Fibroblast of villous mesenchyme (primary cell): ENCODE data around the gene FGD4. TPM values are rescaled to one million over a fixed set of nuclear protein-coding genes. Genes with fewer than 3 reads are reported as not detected.
"Not testable (repeated sequence)": the region's sequence is repeated elsewhere in the genome, so short reads cannot be mapped to it uniquely, and the experiment has no call there.

Experiments
- DNase-seq: peaks from one replicate; pipeline ENCODE4 v3.0.0-alpha.2; 2010; ENCODE audit warnings: low read depth
- H3K4me3 ChIP-seq: 2 replicates; pipeline ENCODE4 v1.5.1; 2011; ENCODE audit warnings: low read depth, mild to moderate bottlenecking, low read length
- CTCF ChIP-seq: IDR thresholded peaks from 2 replicates; pipeline ENCODE4 v1.5.1; 2012; ENCODE audit warnings: low read depth, mild to moderate bottlenecking, low read length; ENCODE audit not compliant: insufficient read depth
- total RNA-seq: library from RNA; depleted of rRNA; stranded (reverse); fragments of >200 nt; gene quantifications from 2 replicates; pipeline ENCODE4 v1.2.3, GENCODE V29; 2012

FGD4 gene
- total RNA-seq, 1 donor: 4.7 TPM

- no peak for DNase-seq
- TF ChIP-seq CTCF: no peak
- no peak overlapping the region for H3K4me3 ChIP-seq
Observed at GRCh38 chr12:32503730-32504129, 104.4 kb downstream of the FGD4 start.

DNA sequence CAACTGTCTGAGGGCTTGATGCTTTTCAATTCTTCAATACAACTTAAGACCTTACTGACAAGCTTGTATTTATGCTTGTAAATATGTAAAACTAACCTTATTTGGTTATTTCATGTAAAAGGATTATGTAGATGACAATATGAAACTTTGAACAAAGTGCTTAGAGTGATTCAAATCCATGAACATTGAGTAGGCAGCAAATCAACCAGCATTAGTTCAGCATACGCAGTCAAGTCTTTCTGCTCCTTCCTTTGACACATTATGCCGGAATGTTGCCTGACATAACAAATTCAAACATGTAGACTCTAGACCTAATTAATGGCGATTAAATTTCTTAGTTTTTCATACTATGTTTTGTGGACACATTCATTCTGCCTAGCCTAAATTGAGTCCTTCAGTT is 105.2 kb downstream of the FGD4 start:
- no peak for DNase-seq
- H3K4me3 ChIP-seq: no peak overlapping the region
- TF ChIP-seq CTCF: no peak

DNA sequence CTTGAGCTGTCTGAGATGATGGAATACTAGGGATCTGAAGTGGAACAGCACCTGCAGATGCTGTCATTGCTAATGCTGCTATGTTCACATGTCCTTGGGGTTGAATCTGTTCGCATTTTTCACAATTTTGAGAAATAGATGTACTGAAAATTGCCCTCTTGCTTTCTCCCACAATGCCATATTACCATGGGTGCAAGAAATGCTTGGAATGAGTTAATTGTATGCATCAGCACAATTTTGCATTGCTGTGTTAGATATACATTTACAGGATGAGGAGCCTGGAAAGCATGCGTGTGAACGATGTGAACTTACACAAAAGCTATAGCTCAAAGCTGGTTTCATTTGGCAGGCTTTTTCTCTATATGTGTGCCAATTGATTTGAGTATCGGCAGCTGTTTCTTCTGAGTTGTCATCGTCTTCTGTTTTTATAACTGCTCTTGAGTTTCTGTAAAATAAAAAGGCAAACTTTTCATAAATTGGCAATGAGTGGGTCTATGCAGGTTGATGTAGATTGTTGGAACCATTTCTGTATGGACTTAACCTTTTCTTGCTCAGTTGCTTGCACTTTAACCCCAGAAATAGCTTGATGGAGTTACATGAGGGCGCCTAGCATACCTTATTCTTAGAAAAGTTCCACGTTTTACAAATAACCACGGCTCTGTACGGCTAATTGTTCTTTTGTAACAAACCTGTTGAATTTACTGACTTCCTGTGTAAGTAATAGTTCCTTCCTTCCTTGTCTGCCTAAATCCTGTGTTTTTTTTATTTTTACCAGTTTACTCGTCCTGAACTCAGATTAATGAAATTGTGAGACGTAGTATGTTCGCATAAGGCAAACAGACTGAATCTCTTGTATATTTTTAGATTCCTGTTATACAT is 105.9 kb downstream of the FGD4 start:
- no peak for TF ChIP-seq CTCF
- no peak overlapping the region for H3K4me3 ChIP-seq
- DNase-seq: no peak

DNA sequence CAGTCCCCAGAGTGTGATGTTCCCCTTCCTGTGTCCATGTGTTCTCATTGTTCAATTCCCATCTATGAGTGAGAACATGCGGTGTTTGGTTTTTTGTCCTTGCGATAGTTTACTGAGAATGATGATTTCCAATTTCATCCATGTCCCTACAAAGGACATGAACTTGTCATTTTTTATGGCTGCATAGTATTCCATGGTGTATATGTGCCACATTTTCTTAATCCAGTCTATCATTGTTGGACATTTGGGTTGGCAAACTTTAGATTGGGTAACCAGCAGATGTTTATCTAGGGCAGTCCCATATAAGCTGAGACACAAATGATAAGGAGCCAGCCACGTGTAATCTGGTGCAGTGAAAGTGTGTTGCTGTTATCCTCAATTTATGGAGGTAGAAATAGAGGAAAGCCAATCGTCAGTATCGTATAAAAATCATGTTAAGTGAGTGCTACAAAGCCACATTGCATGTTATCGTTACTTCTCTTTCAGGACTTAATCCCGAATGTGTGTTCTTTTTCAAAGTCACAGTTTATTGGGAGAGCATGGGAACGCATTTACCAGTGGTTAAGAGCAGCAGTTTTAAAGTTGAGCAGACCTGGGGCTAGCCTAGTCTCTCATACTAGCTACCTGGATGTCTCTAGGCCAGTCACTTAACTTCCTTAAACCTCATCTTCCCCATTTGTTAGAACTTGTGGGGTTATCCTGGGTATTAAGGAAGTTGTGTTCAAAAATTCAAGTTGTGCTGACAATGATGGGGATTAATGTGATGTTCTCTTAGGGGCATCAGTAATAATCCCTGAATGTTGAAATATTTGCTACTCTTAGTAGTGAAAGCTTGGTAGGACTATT is 108.0 kb downstream of the FGD4 start:
- DNase-seq: peak; percentile 72
- H3K4me3 ChIP-seq: not testable (repeated sequence)

- TF ChIP-seq CTCF: no peak
- DNase-seq: no peak
- H3K4me3 ChIP-seq: no peak overlapping the region
Observed at GRCh38 chr12:32507942-32508320, 108.6 kb downstream of the FGD4 start.

- TF ChIP-seq CTCF: no peak
- H3K4me3 ChIP-seq: no peak overlapping the region
- no peak for DNase-seq
Observed at GRCh38 chr12:32508626-32509025, 109.3 kb downstream of the FGD4 start.
